HEK293 (cell line): ENCODE data around the gene WNK4.
A peak's percentile ranks its signal among the peaks of the same experiment; 100 is the strongest.

Source experiments
- KLF16 ChIP-seq: fragments of 450-650 bp; formaldehyde crosslinking; IDR thresholded peaks from 2 replicates; pipeline ENCODE4 v1.5.1; 2017; ENCODE audit warnings: missing biosample characterization, missing genetic modification characterization
- KLF9 ChIP-seq: fragments of 450-650 bp; formaldehyde crosslinking; IDR thresholded peaks from 2 replicates; pipeline ENCODE4 v1.5.1; 2016; ENCODE audit warnings: missing biosample characterization, missing genetic modification characterization, low read depth
- TRIM28 ChIP-seq: IDR thresholded peaks from 2 replicates; pipeline ENCODE4 v1.6.1; 2011; ENCODE audit warnings: low read length, control low read depth, borderline replicate concordance
- ZBTB48 ChIP-seq: fragments of 450-650 bp; formaldehyde crosslinking; IDR thresholded peaks from 2 replicates; pipeline ENCODE4 v1.5.1; 2016; ENCODE audit warnings: missing biosample characterization, missing genetic modification characterization
- ZNF157 ChIP-seq: fragments of 450-650 bp; formaldehyde crosslinking; IDR thresholded peaks from 2 replicates; pipeline ENCODE4 v1.5.1; 2016; ENCODE audit warnings: missing biosample characterization, missing genetic modification characterization
- ZNF169 ChIP-seq: fragments of 450-650 bp; formaldehyde crosslinking; IDR thresholded peaks from 2 replicates; pipeline ENCODE4 v1.5.1; 2016; ENCODE audit warnings: missing biosample characterization, missing genetic modification characterization
- ZNF214 ChIP-seq: fragments of 450-650 bp; formaldehyde crosslinking; IDR thresholded peaks from 2 replicates; pipeline ENCODE4 v1.5.1; 2017; ENCODE audit warnings: missing biosample characterization, mild to moderate bottlenecking, missing genetic modification characterization, borderline replicate concordance
- ZNF292 ChIP-seq: fragments of 450-650 bp; formaldehyde crosslinking; IDR thresholded peaks from 2 replicates; pipeline ENCODE4 v1.5.1; 2016; ENCODE audit warnings: low read depth, missing biosample characterization, missing genetic modification characterization, borderline replicate concordance
- ZNF335 ChIP-seq: fragments of 450-650 bp; formaldehyde crosslinking; conservative IDR thresholded peaks from 2 replicates; pipeline ENCODE4 v1.5.1; 2016; ENCODE audit warnings: missing biosample characterization, missing genetic modification characterization
- ZNF391 ChIP-seq: fragments of 450-650 bp; formaldehyde crosslinking; IDR thresholded peaks from 2 replicates; pipeline ENCODE4 v1.5.1; 2016; ENCODE audit warnings: low read depth, missing biosample characterization, missing genetic modification characterization, borderline replicate concordance
- ZNF548 ChIP-seq: fragments of 450-650 bp; formaldehyde crosslinking; IDR thresholded peaks from 2 replicates; pipeline ENCODE4 v1.5.1; 2016; ENCODE audit warnings: missing biosample characterization, missing genetic modification characterization
- ZNF585B ChIP-seq: fragments of 450-650 bp; formaldehyde crosslinking; IDR thresholded peaks from 2 replicates; pipeline ENCODE4 v1.5.1; 2016; ENCODE audit warnings: missing biosample characterization, missing genetic modification characterization
- ZNF660 ChIP-seq: fragments of 450-650 bp; IDR thresholded peaks from 2 replicates; pipeline ENCODE4 v1.5.1; 2018; ENCODE audit warnings: missing biosample characterization, mild to moderate bottlenecking, missing genetic modification characterization
- ZNF777 ChIP-seq: fragments of 450-650 bp; formaldehyde crosslinking; IDR thresholded peaks from 2 replicates; pipeline ENCODE4 v1.5.1; 2017; ENCODE audit warnings: missing biosample characterization, missing genetic modification characterization, borderline replicate concordance
- TF ChIP-seq, protein P1 (sequence below): fragments of 450-650 bp; formaldehyde crosslinking; IDR thresholded peaks from 2 replicates; pipeline ENCODE4 v1.5.1; 2016; ENCODE audit warnings: missing biosample characterization, missing genetic modification characterization, low read depth
- TF ChIP-seq, protein P2 (sequence below): fragments of 450-650 bp; IDR thresholded peaks from 2 replicates; pipeline ENCODE4 v1.5.1; 2018; ENCODE audit warnings: missing biosample characterization, mild to moderate bottlenecking, missing genetic modification characterization
- TF ChIP-seq, protein P3 (sequence below): fragments of 450-650 bp; formaldehyde crosslinking; IDR thresholded peaks from 2 replicates; pipeline ENCODE4 v1.5.1; 2016; ENCODE audit warnings: missing biosample characterization, missing genetic modification characterization
- TF ChIP-seq, protein P4 (sequence below): fragments of 450-650 bp; formaldehyde crosslinking; IDR thresholded peaks from 2 replicates; pipeline ENCODE4 v1.5.1; 2017; ENCODE audit warnings: missing biosample characterization, mild to moderate bottlenecking, missing genetic modification characterization, moderate library complexity
- TF ChIP-seq, protein P5 (sequence below): fragments of 450-650 bp; formaldehyde crosslinking; IDR thresholded peaks from 2 replicates; pipeline ENCODE4 v1.5.1; 2016; ENCODE audit warnings: missing biosample characterization, missing genetic modification characterization
- TF ChIP-seq, protein P6 (sequence below): fragments of 450-650 bp; formaldehyde crosslinking; IDR thresholded peaks from 2 replicates; pipeline ENCODE4 v1.5.1; 2016; ENCODE audit warnings: missing biosample characterization, missing genetic modification characterization
- TF ChIP-seq, protein P7 (sequence below): fragments of 450-650 bp; formaldehyde crosslinking; IDR thresholded peaks from 2 replicates; pipeline ENCODE4 v1.5.1; 2017; ENCODE audit warnings: missing biosample characterization, missing genetic modification characterization
- TF ChIP-seq, protein P8 (sequence below): fragments of 450-650 bp; formaldehyde crosslinking; IDR thresholded peaks from 2 replicates; pipeline ENCODE4 v1.5.1; 2016; ENCODE audit warnings: missing biosample characterization, missing genetic modification characterization
- TF ChIP-seq, protein P9 (sequence below): fragments of 450-650 bp; formaldehyde crosslinking; IDR thresholded peaks from 2 replicates; pipeline ENCODE4 v1.5.1; 2016; ENCODE audit warnings: missing biosample characterization, missing genetic modification characterization

Gene WNK4

DNA sequence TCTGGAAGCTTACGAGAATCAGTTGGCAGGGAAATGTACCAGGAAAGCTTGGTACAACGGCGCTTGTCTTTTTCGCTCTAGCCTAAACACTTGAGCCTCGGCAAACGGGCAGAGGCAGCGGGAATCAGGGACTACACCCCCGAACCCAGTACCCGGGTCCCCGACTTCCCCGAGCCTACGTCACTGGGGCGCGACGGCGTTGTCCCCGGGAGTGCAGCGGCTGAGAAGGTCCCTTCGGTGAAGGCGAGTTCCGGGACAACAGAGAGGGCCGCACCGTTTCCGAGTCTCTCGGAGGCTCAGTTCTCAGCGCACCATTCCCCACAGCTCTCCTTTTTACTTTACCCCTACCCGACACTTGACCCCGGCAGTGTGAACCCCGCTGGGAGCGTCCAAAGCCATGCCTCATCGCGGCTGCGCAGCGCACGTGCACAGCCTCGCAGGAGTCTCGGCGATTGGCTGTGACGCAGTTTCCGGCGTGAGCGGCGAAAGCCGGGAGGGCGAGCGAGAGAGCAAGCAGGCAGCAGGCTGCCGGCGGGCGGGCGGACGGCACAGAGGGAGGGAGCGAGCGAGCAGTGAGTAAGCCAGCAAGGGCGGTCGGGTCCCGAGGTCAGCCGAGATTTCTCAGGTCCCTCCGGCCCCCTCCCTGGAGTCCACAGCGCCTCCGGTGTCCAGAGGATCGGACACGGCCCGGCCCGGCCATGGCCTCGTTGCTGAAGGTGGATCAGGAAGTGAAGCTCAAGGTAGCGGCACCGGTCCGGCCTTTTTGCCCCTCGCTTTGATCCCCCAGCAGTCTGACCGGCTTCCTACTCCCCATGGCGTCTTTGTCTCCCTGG, 52.7 kb downstream of the WNK4 start, which contains the start of gene PSME3 (continued):
- TF ChIP-seq, protein P1, sequence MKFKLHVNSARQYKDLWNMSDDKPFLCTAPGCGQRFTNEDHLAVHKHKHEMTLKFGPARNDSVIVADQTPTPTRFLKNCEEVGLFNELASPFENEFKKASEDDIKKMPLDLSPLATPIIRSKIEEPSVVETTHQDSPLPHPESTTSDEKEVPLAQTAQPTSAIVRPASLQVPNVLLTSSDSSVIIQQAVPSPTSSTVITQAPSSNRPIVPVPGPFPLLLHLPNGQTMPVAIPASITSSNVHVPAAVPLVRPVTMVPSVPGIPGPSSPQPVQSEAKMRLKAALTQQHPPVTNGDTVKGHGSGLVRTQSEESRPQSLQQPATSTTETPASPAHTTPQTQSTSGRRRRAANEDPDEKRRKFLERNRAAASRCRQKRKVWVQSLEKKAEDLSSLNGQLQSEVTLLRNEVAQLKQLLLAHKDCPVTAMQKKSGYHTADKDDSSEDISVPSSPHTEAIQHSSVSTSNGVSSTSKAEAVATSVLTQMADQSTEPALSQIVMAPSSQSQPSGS (tag by site-specific recombination) = 0 out of 2 replicates have a peak, but pooled peaks have one; percentile 4
- TF ChIP-seq ZNF660 = peak; percentile 15; the same call in 1 of the 2 replicates
- TF ChIP-seq, protein P2, sequence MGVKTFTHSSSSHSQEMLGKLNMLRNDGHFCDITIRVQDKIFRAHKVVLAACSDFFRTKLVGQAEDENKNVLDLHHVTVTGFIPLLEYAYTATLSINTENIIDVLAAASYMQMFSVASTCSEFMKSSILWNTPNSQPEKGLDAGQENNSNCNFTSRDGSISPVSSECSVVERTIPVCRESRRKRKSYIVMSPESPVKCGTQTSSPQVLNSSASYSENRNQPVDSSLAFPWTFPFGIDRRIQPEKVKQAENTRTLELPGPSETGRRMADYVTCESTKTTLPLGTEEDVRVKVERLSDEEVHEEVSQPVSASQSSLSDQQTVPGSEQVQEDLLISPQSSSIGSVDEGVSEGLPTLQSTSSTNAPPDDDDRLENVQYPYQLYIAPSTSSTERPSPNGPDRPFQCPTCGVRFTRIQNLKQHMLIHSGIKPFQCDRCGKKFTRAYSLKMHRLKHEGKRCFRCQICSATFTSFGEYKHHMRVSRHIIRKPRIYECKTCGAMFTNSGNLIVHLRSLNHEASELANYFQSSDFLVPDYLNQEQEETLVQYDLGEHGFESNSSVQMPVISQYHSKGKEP (tag by site-specific recombination) = no peak
- TF ChIP-seq ZNF585B (tag by site-specific recombination) = no peak
- TF ChIP-seq ZNF548 (tag by site-specific recombination) = no peak
- TF ChIP-seq, protein P3, sequence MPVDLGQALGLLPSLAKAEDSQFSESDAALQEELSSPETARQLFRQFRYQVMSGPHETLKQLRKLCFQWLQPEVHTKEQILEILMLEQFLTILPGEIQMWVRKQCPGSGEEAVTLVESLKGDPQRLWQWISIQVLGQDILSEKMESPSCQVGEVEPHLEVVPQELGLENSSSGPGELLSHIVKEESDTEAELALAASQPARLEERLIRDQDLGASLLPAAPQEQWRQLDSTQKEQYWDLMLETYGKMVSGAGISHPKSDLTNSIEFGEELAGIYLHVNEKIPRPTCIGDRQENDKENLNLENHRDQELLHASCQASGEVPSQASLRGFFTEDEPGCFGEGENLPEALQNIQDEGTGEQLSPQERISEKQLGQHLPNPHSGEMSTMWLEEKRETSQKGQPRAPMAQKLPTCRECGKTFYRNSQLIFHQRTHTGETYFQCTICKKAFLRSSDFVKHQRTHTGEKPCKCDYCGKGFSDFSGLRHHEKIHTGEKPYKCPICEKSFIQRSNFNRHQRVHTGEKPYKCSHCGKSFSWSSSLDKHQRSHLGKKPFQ (tag by site-specific recombination) = peak; percentile 95
- TF ChIP-seq, protein P4, sequence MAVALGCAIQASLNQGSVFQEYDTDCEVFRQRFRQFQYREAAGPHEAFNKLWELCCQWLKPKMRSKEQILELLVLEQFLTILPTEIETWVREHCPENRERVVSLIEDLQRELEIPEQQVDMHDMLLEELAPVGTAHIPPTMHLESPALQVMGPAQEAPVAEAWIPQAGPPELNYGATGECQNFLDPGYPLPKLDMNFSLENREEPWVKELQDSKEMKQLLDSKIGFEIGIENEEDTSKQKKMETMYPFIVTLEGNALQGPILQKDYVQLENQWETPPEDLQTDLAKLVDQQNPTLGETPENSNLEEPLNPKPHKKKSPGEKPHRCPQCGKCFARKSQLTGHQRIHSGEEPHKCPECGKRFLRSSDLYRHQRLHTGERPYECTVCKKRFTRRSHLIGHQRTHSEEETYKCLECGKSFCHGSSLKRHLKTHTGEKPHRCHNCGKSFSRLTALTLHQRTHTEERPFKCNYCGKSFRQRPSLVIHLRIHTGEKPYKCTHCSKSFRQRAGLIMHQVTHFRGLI (tag by site-specific recombination) = 0 out of 2 replicates have a peak, but pooled peaks have one; percentile 43
- peak; percentile 95 for TF ChIP-seq ZNF335 (tag by site-specific recombination)
- peak; percentile 23; the same call in 1 of the 2 replicates for TF ChIP-seq ZNF391 (tag by site-specific recombination)
- TF ChIP-seq ZBTB48 (tag by site-specific recombination) = peak; percentile 97
- TF ChIP-seq, protein P5, sequence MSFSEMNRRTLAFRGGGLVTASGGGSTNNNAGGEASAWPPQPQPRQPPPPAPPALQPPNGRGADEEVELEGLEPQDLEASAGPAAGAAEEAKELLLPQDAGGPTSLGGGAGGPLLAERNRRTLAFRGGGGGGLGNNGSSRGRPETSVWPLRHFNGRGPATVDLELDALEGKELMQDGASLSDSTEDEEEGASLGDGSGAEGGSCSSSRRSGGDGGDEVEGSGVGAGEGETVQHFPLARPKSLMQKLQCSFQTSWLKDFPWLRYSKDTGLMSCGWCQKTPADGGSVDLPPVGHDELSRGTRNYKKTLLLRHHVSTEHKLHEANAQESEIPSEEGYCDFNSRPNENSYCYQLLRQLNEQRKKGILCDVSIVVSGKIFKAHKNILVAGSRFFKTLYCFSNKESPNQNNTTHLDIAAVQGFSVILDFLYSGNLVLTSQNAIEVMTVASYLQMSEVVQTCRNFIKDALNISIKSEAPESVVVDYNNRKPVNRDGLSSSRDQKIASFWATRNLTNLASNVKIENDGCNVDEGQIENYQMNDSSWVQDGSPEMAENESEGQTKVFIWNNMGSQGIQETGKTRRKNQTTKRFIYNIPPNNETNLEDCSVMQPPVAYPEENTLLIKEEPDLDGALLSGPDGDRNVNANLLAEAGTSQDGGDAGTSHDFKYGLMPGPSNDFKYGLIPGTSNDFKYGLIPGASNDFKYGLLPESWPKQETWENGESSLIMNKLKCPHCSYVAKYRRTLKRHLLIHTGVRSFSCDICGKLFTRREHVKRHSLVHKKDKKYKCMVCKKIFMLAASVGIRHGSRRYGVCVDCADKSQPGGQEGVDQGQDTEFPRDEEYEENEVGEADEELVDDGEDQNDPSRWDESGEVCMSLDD (tag by site-specific recombination) = peak; percentile 94
- no peak for TF ChIP-seq ZNF292 (tag by site-specific recombination)
- TF ChIP-seq, protein P6, sequence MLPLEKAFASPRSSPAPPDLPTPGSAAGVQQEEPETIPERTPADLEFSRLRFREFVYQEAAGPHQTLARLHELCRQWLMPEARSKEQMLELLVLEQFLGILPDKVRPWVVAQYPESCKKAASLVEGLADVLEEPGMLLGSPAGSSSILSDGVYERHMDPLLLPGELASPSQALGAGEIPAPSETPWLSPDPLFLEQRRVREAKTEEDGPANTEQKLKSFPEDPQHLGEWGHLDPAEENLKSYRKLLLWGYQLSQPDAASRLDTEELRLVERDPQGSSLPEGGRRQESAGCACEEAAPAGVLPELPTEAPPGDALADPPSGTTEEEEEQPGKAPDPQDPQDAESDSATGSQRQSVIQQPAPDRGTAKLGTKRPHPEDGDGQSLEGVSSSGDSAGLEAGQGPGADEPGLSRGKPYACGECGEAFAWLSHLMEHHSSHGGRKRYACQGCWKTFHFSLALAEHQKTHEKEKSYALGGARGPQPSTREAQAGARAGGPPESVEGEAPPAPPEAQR = no peak
- TF ChIP-seq ZNF214 (tag by site-specific recombination) = no peak
- TF ChIP-seq, protein P7, sequence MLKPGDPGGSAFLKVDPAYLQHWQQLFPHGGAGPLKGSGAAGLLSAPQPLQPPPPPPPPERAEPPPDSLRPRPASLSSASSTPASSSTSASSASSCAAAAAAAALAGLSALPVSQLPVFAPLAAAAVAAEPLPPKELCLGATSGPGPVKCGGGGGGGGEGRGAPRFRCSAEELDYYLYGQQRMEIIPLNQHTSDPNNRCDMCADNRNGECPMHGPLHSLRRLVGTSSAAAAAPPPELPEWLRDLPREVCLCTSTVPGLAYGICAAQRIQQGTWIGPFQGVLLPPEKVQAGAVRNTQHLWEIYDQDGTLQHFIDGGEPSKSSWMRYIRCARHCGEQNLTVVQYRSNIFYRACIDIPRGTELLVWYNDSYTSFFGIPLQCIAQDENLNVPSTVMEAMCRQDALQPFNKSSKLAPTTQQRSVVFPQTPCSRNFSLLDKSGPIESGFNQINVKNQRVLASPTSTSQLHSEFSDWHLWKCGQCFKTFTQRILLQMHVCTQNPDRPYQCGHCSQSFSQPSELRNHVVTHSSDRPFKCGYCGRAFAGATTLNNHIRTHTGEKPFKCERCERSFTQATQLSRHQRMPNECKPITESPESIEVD = no peak
- no peak for TF ChIP-seq ZNF169 (tag by site-specific recombination)
- no peak for TF ChIP-seq TRIM28
- no peak for TF ChIP-seq ZNF777 (tag by site-specific recombination)
- no peak for TF ChIP-seq ZNF157 (tag by site-specific recombination)
- peak; percentile 81 for TF ChIP-seq KLF16
- TF ChIP-seq, protein P8, sequence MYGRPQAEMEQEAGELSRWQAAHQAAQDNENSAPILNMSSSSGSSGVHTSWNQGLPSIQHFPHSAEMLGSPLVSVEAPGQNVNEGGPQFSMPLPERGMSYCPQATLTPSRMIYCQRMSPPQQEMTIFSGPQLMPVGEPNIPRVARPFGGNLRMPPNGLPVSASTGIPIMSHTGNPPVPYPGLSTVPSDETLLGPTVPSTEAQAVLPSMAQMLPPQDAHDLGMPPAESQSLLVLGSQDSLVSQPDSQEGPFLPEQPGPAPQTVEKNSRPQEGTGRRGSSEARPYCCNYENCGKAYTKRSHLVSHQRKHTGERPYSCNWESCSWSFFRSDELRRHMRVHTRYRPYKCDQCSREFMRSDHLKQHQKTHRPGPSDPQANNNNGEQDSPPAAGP = peak; percentile 42; the same call in 1 of the 2 replicates
- TF ChIP-seq KLF9 (tag by site-specific recombination) = 0 out of 2 replicates have a peak, but pooled peaks have one; percentile 44
- TF ChIP-seq, protein P9, sequence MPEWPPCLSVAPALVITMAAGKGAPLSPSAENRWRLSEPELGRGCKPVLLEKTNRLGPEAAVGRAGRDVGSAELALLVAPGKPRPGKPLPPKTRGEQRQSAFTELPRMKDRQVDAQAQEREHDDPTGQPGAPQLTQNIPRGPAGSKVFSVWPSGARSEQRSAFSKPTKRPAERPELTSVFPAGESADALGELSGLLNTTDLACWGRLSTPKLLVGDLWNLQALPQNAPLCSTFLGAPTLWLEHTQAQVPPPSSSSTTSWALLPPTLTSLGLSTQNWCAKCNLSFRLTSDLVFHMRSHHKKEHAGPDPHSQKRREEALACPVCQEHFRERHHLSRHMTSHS (tag by site-specific recombination) = no peak
